T-helper 17 cell (primary cell): Measurements from ENCODE around the gene MYL4. TPM values are rescaled to one million over a fixed set of nuclear protein-coding genes. Genes with fewer than 3 reads are reported as not detected.

ENCODE experiments used
- ATAC-seq: fragments of 150-1000 bp; cut with Tn5 transposase; 2 replicates; pipeline ENCODE4 v1.10.0; 2021; ENCODE audit warnings: mild to moderate bottlenecking, moderate library complexity
- DNase-seq, 3 donors: peaks; one replicate each; pipeline versions ENCODE4 v3.0.0 to v3.0.0-alpha.2; 2020 to 2021
- H3K9me3 ChIP-seq: one replicate; pipeline ENCODE4 v1.7.0; 2013; ENCODE audit warnings: low read length, mild to moderate bottlenecking; ENCODE audit not compliant: control insufficient read depth, poor library complexity, severe bottlenecking
- H3K27ac Mint-ChIP-seq: one replicate; pipeline ENCODE4 v1.8.0; 2022; ENCODE audit warnings: mild to moderate bottlenecking, moderate library complexity, mixed read lengths
- H3K27me3 Mint-ChIP-seq: one replicate; pipeline ENCODE4 v1.8.0; 2022; ENCODE audit warnings: mixed read lengths
- H3K36me3 Mint-ChIP-seq: one replicate; pipeline ENCODE4 v1.8.0; 2022; ENCODE audit warnings: low read depth, mixed read lengths
- H3K4me1 Mint-ChIP-seq: one replicate; pipeline ENCODE4 v1.8.0; 2022; ENCODE audit warnings: mild to moderate bottlenecking, mixed read lengths
- H3K4me3 Mint-ChIP-seq: one replicate; pipeline ENCODE4 v1.8.0; 2022; ENCODE audit warnings: mild to moderate bottlenecking, moderate library complexity, mixed read lengths
- total RNA-seq, 4 donors: library from RNA in 2 of 4; stranded (reverse) in 2 of 4; gene quantifications; one replicate each; pipeline ENCODE4 v1.2.3 and lab custom pipeline; 2022 to 2026

MYL4 gene
- total RNA-seq, 2 donors from 2014 or later = not detected

- no peaks in the 10 kb centered on the region for H3K9me3 ChIP-seq
- peak; percentile 89 for ATAC-seq
- DNase-seq = peak; percentile 25 to 39 (median 31)
- Mint-ChIP-seq H3K4me3 (peak overlapping the region; percentile 53), H3K27ac (peak overlapping the region; percentile 84), H3K27me3 (peaks cover 10% of the 10 kb centered on the region), H3K36me3 (no peaks in the 10 kb centered on the region), H3K4me1 (peaks cover 16% of the 10 kb centered on the region)
Measured at GRCh38 chr17:47229535-47230443, 20.6 kb downstream of the MYL4 start.

DNA sequence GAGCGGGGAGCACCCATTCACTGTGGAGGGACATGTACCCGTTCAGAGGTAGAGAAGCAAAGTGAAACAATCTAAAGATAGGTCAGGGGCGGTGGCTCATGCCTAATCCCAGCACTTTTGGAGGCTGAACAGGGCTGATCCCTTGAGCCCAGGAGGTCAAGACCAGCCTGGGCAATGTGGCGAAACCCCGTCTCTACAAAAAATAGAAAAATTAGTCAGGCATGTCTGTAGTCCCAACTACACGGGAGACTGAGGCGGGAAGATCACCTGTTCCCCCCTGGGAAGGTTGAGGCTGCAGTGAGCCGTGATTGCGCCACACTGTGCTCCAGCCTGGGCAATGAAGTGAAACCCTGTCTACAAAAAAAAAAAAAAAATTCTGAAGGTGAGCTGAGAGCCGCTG is 21.7 kb downstream of the MYL4 start:
- Mint-ChIP-seq H3K36me3 (no peaks in the 10 kb centered on the region), H3K4me1 (peaks cover 16% of the 10 kb centered on the region), H3K27ac (no peak overlapping the region), H3K4me3 (no peak overlapping the region), H3K27me3 (peaks cover 10% of the 10 kb centered on the region)
- H3K9me3 ChIP-seq = no peaks in the 10 kb centered on the region
- ATAC-seq = no peak
- no peak for DNase-seq

GRCh38 chr17:47231334-47231733 is 22.2 kb downstream of the MYL4 start:
- Mint-ChIP-seq H3K27ac (no peak overlapping the region), H3K4me1 (peaks cover 16% of the 10 kb centered on the region), H3K4me3 (no peak overlapping the region), H3K27me3 (peaks cover 10% of the 10 kb centered on the region), H3K36me3 (no peaks in the 10 kb centered on the region)
- H3K9me3 ChIP-seq = no peaks in the 10 kb centered on the region
- no peak for DNase-seq
- ATAC-seq = no peak

GRCh38 chr17:47231866-47232265 is 22.7 kb downstream of the MYL4 start:
- Mint-ChIP-seq H3K27ac (no peak overlapping the region), H3K4me1 (peaks cover 16% of the 10 kb centered on the region), H3K27me3 (peaks cover 10% of the 10 kb centered on the region)

DNA sequence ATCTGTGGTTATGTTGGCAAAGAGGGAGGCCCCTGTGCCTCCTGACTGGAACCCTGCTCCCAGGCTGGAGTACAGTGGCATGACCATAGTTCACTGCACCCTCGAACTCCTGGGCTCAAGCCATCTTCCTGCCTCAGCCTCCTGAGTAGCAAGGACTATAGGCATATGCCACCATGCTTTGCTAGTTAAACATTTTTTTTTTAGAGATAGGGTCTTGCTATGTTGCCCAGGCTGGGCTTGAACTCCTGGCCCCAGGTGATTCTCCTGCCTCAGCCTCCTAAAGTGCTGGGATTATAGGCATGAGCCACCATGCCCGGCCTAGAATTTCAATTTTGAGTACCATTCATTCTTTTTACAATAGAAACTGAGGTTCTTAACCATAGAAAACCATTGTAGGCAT is 23.3 kb downstream of the MYL4 start:
- no peak for ATAC-seq
- peaks cover 10% of the 10 kb centered on the region for H3K27me3 Mint-ChIP-seq
- H3K36me3 Mint-ChIP-seq = no peaks in the 10 kb centered on the region
- H3K4me1 Mint-ChIP-seq = peaks cover 16% of the 10 kb centered on the region
- H3K27ac Mint-ChIP-seq = no peak overlapping the region
- DNase-seq = no peak
- H3K4me3 Mint-ChIP-seq = no peak overlapping the region
- H3K9me3 ChIP-seq = no peaks in the 10 kb centered on the region

More at GRCh38 chr17:47231866-47232265, 22.7 kb downstream of the MYL4 start:
- no peaks in the 10 kb centered on the region for H3K36me3 Mint-ChIP-seq
- H3K4me3 Mint-ChIP-seq = no peak overlapping the region
- no peaks in the 10 kb centered on the region for H3K9me3 ChIP-seq
- ATAC-seq (no peak), DNase-seq (no peak)

DNA sequence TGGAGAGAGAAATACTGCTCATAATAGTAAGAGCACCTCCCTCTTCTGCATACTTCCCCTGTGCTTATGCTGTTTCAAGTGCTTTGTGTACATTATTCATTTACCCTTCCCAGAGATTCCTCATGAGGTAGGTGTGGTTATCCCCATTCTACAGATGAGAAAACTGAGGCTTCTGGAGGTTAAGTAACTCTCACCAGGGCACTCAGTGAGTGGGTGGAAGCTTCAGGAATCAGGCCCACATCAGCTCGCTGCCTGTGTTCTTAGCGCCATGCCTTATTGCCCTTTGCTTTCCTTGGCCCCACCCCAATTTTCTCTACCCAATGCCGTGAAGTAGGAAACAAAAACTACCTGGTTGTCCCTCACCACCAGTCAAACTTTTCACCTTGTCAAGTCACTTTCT is 26.4 kb downstream of the MYL4 start:
- no peak for ATAC-seq
- Mint-ChIP-seq H3K27me3 (peaks cover 4% of the 10 kb centered on the region), H3K4me3 (no peak overlapping the region), H3K4me1 (peaks cover 11% of the 10 kb centered on the region), H3K36me3 (no peaks in the 10 kb centered on the region), H3K27ac (no peak overlapping the region)
- no peaks in the 10 kb centered on the region for H3K9me3 ChIP-seq
- DNase-seq = no peak

DNA sequence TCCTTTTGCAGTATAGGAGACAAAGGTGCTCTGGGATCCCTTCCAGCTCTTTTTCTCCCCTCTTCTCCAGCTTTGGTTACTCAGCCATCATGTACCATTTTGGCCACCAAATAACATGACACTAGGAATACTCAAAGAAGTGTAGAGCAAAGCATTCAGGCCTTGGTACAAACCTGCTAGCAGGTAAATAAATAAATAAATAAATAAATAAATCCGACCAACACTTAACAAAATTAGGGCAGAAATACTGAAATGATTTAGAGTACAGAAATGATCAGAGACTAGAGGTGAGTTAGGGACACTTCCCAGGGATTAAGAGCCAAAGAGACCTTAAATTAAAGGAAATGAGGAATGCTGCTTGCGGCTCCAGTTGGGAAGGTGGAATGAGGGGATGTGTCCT is 26.8 kb downstream of the MYL4 start:
- ATAC-seq (no peak), DNase-seq (no peak)
- peaks cover under 1% of the 10 kb centered on the region for H3K27me3 Mint-ChIP-seq
- H3K4me1 Mint-ChIP-seq = peaks cover 10% of the 10 kb centered on the region
- H3K9me3 ChIP-seq = no peaks in the 10 kb centered on the region
- no peak overlapping the region for H3K27ac Mint-ChIP-seq
- H3K4me3 Mint-ChIP-seq = no peak overlapping the region
- H3K36me3 Mint-ChIP-seq = no peaks in the 10 kb centered on the region

DNA sequence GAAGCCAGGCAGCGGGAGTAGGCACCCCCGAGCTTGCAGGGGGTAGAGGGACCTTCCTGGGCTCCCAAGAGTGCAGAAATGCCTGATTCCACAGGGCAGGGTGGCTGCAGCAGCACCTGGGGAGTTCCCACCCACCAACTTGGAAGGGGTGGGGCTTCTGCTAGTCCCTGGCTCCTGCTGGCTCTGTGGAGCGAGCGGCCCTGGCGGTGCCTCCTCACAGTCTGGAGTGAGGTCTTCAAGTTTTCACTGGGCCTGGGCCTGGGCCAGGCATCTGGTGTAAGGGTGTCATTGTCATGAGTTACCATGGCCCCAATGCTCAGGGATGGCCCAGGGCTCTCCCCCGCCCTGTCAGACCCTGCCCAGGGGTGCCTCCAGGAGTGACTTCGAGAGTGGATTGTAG is 28.7 kb downstream of the MYL4 start:
- Mint-ChIP-seq H3K4me1 (peaks cover 8% of the 10 kb centered on the region), H3K4me3 (no peak overlapping the region), H3K27ac (no peak overlapping the region), H3K27me3 (peaks cover 9% of the 10 kb centered on the region), H3K36me3 (no peaks in the 10 kb centered on the region)
- no peak for ATAC-seq
- no peaks in the 10 kb centered on the region for H3K9me3 ChIP-seq
- no peak for DNase-seq

- Mint-ChIP-seq H3K27ac (no peak overlapping the region), H3K36me3 (no peaks in the 10 kb centered on the region), H3K4me3 (no peak overlapping the region), H3K27me3 (peaks cover 14% of the 10 kb centered on the region), H3K4me1 (peaks cover 8% of the 10 kb centered on the region)
- ATAC-seq (no peak), DNase-seq (no peak)
- no peaks in the 10 kb centered on the region for H3K9me3 ChIP-seq
Measured at GRCh38 chr17:47238321-47239010, 29.3 kb downstream of the MYL4 start.

- no peak overlapping the region for H3K27ac Mint-ChIP-seq
- DNase-seq (no peak), ATAC-seq (no peak)
- no peaks in the 10 kb centered on the region for H3K36me3 Mint-ChIP-seq
- H3K4me3 Mint-ChIP-seq = no peak overlapping the region
- H3K9me3 ChIP-seq = no peaks in the 10 kb centered on the region
- peaks cover 19% of the 10 kb centered on the region for H3K27me3 Mint-ChIP-seq
- H3K4me1 Mint-ChIP-seq = peaks cover 12% of the 10 kb centered on the region
Measured at GRCh38 chr17:47239619-47239966, 30.4 kb downstream of the MYL4 start.

- H3K27ac Mint-ChIP-seq = no peak overlapping the region
- H3K9me3 ChIP-seq = no peaks in the 10 kb centered on the region
Measured at GRCh38 chr17:47239967-47240651, 31.0 kb downstream of the MYL4 start.

GRCh38 chr17:47240806-47241205 is 31.7 kb downstream of the MYL4 start:
- no peak for ATAC-seq
- Mint-ChIP-seq H3K27ac (no peak overlapping the region), H3K36me3 (no peaks in the 10 kb centered on the region), H3K4me1 (peaks cover 12% of the 10 kb centered on the region), H3K4me3 (no peak overlapping the region), H3K27me3 (peaks cover 30% of the 10 kb centered on the region)
- H3K9me3 ChIP-seq = no peaks in the 10 kb centered on the region
- DNase-seq = no peak

More at GRCh38 chr17:47239967-47240651, 31.0 kb downstream of the MYL4 start:
- Mint-ChIP-seq H3K4me1 (peaks cover 12% of the 10 kb centered on the region), H3K27me3 (peaks cover 23% of the 10 kb centered on the region), H3K4me3 (no peak overlapping the region), H3K36me3 (no peaks in the 10 kb centered on the region)
- DNase-seq (no peak), ATAC-seq (no peak)

GRCh38 chr17:47242648-47243047 is 33.5 kb downstream of the MYL4 start:
- Mint-ChIP-seq H3K4me3 (no peak overlapping the region), H3K36me3 (peaks cover 2% of the 10 kb centered on the region), H3K27ac (no peak overlapping the region), H3K4me1 (peaks cover 12% of the 10 kb centered on the region), H3K27me3 (peaks cover 42% of the 10 kb centered on the region)
- H3K9me3 ChIP-seq = no peaks in the 10 kb centered on the region
- DNase-seq (no peak), ATAC-seq (no peak)
